ENCODE data around the gene CFAP58. TPM values are rescaled to one million over a fixed set of nuclear protein-coding genes. Genes with fewer than 3 reads are reported as not detected.

Gene CFAP58
- total and polyA plus RNA-seq, 2 of the 13 experiments (the other 11 are each of a cell fraction or from before 2014, with no cell fraction given) = 0.03 TPM; not detected in 1

DNA sequence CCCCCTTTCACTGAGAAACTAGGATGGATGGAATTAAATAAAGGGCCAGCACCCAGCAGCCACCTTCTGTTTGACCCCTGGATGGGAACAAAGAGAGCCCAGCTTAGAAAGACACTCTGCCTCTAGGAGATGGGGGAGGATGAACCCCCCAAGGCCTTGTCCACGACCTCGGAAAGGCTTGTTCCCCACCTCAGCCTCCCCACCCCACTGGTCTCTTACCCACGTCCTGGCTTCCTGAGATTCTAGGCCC, 25.1 kb upstream of the CFAP58 start:
- Histone ChIP-seq H3K27ac (ENCODE audit: extremely low read length, insufficient read depth, low read length) (no peak overlapping the region), H4K20me1 (ENCODE audit: insufficient read depth, low read length) (no peaks in the 10 kb centered on the region), H3K9ac (ENCODE audit: insufficient read depth, low read depth, low read length) (peak overlapping the region; percentile 40; the same call in 1 of the 2 replicates), H3K4me1 (ENCODE audit: insufficient read depth, low read length) (peaks cover 61% of the 10 kb centered on the region), H3K9me3 (ENCODE audit: low read length) (no peaks in the 10 kb centered on the region), H2AFZ (ENCODE audit: low read length) (peak overlapping the region; percentile 33), H3K79me2 (ENCODE audit: insufficient read depth, low read length) (no peaks in the 10 kb centered on the region), H3K4me2 (ENCODE audit: low read depth, low read length) (peak overlapping the region; percentile 79), H3K36me3 (replicated peaks in 1 of 2; ENCODE audit: control insufficient read depth in 1 of 2, insufficient read depth in 2 of 2, low read length in 2 of 2) (no peaks in the 10 kb centered on the region), H3K4me3 (replicated peaks in 1 of 3; ENCODE audit: insufficient read depth in 1 of 3, low read depth in 2 of 3, low read length in 3 of 3) (peak overlapping the region; percentile 25 to 63 (median 37); a peak in 5 of 6 replicates), H3K27me3 (ENCODE audit: control insufficient read depth in 1 of 2, insufficient read depth in 2 of 2, low read length in 2 of 2) (no peaks in the 10 kb centered on the region)
- in situ Hi-C loops (cut with HindIII; ENCODE audit: extremely low pct_ligation_motif_present, low pct_unique_long_range_greater_than_20kb) = no loop called here
- ChIA-PET POLR2A (interaction anchor here (1.8 kb wide), 1 partner anchor 10 kb away, joined by 6 read pairs; the partner anchor contains the start of gene ITPRIP), CTCF (ENCODE audit: low intra/inter-chr PET ratio, low total read pairs) (no interaction called here)
- DNase-seq (ENCODE audit: low spot score) (no peak), ATAC-seq (no peak), FAIRE-seq (no peak)
- TF ChIP-seq ZNF644 (CRISPR knock-in tag; IDR thresholded peaks at IDR 0.05; ENCODE audit: low read depth) (no peak), IKZF1 (IDR thresholded peaks at IDR 0.05) (no peak), IRF2 (CRISPR knock-in tag; IDR thresholded peaks at IDR 0.05) (no peak), SOX6 (IDR thresholded peaks at IDR 0.05) (no peak), SOX6 (CRISPR knock-in tag; IDR thresholded peaks at IDR 0.05) (no peak)
- no TSS peak for BruUV-seq (replicated peaks)
- WGBS (ENCODE audit: low lambda C conversion rate) = 40% methylated on average over 3 of the region's 3 CpGs
- intact Hi-C loops (cut with micrococcal nuclease; ENCODE audit: unreplicated experiment) = no loop called here

DNA sequence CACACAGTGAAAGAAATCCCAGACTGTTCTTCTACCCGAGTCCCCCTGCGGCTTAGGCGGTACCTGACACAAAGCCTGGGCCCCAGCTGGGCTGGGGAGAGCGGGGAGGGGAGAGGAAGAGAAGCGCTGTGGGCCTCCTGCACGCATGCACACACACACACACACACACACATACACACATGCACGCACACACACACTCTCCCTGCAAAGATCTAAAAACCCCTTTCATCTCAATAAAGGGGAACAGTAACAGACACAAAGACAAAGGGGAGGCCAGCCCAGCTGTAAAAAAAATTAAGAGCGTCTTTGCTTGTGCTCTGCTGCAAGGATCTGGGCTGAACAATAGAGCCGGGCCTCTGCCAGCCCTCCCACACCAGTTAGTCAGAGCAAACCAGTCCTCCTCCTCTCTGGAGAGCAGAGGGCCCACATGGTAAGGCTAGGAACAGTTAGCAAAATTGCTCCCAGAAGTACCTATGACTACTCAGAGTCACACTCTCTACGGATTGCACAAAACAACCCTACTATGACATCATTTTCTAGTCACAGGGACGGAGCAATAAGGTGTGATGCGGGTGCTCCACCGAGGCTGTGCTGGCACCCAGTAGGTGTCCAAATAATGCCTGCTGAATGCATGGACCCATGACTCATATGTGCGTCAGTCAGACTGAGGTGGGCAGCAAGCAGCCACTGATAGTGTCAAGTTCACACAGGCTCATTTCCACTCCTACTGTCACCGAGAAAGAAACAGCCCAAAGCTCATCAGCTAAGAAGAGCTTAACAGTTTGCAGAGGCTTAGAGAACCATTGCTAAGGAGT, 24.5 kb upstream of the CFAP58 start:
- H3K27me3 ChIP-seq (ENCODE audit: control insufficient read depth in 1 of 2, insufficient read depth in 2 of 2, low read length in 2 of 2) = no peaks in the 10 kb centered on the region
- H4K20me1 ChIP-seq (ENCODE audit: insufficient read depth, low read length) = no peaks in the 10 kb centered on the region
- POLR2A ChIA-PET = interaction anchor here (1.0 to 1.8 kb wide), 3 partner anchors 9 to 11 kb away, joined by 4 to 6 read pairs (median 5); partner anchors contain the start of gene ITPRIP
- FAIRE-seq (no peak), ATAC-seq (peak; percentile 20), DNase-seq (ENCODE audit: low spot score) (peak; percentile 23)
- peak overlapping the region; percentile 33 for H2AFZ ChIP-seq (ENCODE audit: low read length)
- intact Hi-C loops (cut with micrococcal nuclease; ENCODE audit: unreplicated experiment) (no loop called here), in situ Hi-C loops (cut with HindIII; ENCODE audit: extremely low pct_ligation_motif_present, low pct_unique_long_range_greater_than_20kb) (no loop called here)
- WGBS (ENCODE audit: low lambda C conversion rate) = 49% methylated on average over 11 of the region's 15 CpGs
- peaks cover 61% of the 10 kb centered on the region for H3K4me1 ChIP-seq (ENCODE audit: insufficient read depth, low read length)
- CTCF ChIA-PET (ENCODE audit: low intra/inter-chr PET ratio, low total read pairs) = no interaction called here
- H3K4me3 ChIP-seq (replicated peaks in 1 of 3; ENCODE audit: insufficient read depth in 1 of 3, low read depth in 2 of 3, low read length in 3 of 3) = peak overlapping the region; percentile 25 to 63 (median 37); a peak in 5 of 6 replicates
- no peak overlapping the region for H3K27ac ChIP-seq (ENCODE audit: extremely low read length, insufficient read depth, low read length)
- H3K4me2 ChIP-seq (ENCODE audit: low read depth, low read length) = peak overlapping the region; percentile 79
- no peaks in the 10 kb centered on the region; a peak in 1 of 5 replicates for H3K36me3 ChIP-seq (replicated peaks in 1 of 2; ENCODE audit: control insufficient read depth in 1 of 2, insufficient read depth in 2 of 2, low read length in 2 of 2)
- H3K79me2 ChIP-seq (ENCODE audit: insufficient read depth, low read length) = no peaks in the 10 kb centered on the region
- peak overlapping the region; percentile 40; the same call in 1 of the 2 replicates for H3K9ac ChIP-seq (ENCODE audit: insufficient read depth, low read depth, low read length)
- BruUV-seq (replicated peaks) = no TSS peak
- H3K9me3 ChIP-seq (ENCODE audit: low read length) = no peaks in the 10 kb centered on the region
- TF ChIP-seq CC2D1A (CRISPR knock-in tag; IDR thresholded peaks at IDR 0.05) (no peak), TBL1XR1 (IDR thresholded peaks at IDR 0.05; ENCODE audit: borderline replicate concordance, low read length, partially characterized antibody) (no peak), ZNF264 (CRISPR knock-in tag; IDR thresholded peaks at IDR 0.05) (no peak), CBX5 (CRISPR knock-in tag; IDR thresholded peaks at IDR 0.05; ENCODE audit: borderline replicate concordance) (peak; percentile 56; the same call in 1 of the 2 replicates), ZNF317 (CRISPR knock-in tag; IDR thresholded peaks at IDR 0.05) (no peak), YEATS4 (CRISPR knock-in tag; IDR thresholded peaks at IDR 0.05; ENCODE audit: borderline replicate concordance) (no peak)
- TF ChIP-seq, protein P1, sequence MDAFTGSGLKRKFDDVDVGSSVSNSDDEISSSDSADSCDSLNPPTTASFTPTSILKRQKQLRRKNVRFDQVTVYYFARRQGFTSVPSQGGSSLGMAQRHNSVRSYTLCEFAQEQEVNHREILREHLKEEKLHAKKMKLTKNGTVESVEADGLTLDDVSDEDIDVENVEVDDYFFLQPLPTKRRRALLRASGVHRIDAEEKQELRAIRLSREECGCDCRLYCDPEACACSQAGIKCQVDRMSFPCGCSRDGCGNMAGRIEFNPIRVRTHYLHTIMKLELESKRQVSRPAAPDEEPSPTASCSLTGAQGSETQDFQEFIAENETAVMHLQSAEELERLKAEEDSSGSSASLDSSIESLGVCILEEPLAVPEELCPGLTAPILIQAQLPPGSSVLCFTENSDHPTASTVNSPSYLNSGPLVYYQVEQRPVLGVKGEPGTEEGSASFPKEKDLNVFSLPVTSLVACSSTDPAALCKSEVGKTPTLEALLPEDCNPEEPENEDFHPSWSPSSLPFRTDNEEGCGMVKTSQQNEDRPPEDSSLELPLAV (CRISPR knock-in tag; conservative IDR thresholded peaks at IDR 0.05; ENCODE audit: low read depth) = no peak
- TF ChIP-seq, protein P2, sequence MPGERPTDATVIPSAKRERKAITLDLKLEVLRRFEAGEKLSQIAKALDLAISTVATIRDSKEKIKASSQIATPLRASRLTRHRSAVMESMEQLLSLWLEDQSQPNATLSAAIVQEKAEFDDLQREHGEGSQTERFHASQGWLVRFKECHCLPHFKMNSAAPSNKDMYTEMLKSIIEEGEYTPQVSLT (CRISPR knock-in tag; IDR thresholded peaks at IDR 0.05; ENCODE audit: borderline replicate concordance, low read depth) = no peak
- TF ChIP-seq, protein P3, sequence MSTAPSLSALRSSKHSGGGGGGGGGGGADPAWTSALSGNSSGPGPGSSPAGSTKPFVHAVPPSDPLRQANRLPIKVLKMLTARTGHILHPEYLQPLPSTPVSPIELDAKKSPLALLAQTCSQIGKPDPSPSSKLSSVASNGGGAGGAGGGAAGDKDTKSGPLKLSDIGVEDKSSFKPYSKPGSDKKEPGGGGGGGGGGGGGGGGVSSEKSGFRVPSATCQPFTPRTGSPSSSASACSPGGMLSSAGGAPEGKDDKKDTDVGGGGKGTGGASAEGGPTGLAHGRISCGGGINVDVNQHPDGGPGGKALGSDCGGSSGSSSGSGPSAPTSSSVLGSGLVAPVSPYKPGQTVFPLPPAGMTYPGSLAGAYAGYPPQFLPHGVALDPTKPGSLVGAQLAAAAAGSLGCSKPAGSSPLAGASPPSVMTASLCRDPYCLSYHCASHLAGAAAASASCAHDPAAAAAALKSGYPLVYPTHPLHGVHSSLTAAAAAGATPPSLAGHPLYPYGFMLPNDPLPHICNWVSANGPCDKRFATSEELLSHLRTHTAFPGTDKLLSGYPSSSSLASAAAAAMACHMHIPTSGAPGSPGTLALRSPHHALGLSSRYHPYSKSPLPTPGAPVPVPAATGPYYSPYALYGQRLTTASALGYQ (CRISPR knock-in tag; IDR thresholded peaks at IDR 0.05) = no peak
- TF ChIP-seq, protein P4, sequence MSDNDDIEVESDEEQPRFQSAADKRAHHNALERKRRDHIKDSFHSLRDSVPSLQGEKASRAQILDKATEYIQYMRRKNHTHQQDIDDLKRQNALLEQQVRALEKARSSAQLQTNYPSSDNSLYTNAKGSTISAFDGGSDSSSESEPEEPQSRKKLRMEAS (IDR thresholded peaks at IDR 0.05) = 0 out of 2 replicates have a peak, but pooled peaks have one; percentile 15
